SK-N-SH treated with all-trans-retinoic acid at 6 μM for 48 hours (cell line): ENCODE results near the gene AGAP1.

ENCODE experiments used
- ARNTL ChIP-seq: fragments of 450-650 bp; formaldehyde crosslinking; IDR thresholded peaks from 2 replicates; pipeline ENCODE4 v1.5.0; 2020; ENCODE audit warnings: low read depth, mild to moderate bottlenecking, moderate library complexity, borderline replicate concordance
- CREB5 ChIP-seq: fragments of 250-450 bp; sonication (Bioruptor Pico); IDR thresholded peaks from 2 replicates; pipeline ENCODE4 v1.5.1; 2020; ENCODE audit warnings: low read depth, mild to moderate bottlenecking, moderate library complexity
- CSDC2 ChIP-seq: fragments of 250-450 bp; sonication (Bioruptor Pico); IDR thresholded peaks from 2 replicates; pipeline ENCODE4 v1.5.0; 2020; ENCODE audit warnings: mild to moderate bottlenecking, moderate library complexity
- ESRRG ChIP-seq: fragments of 250-450 bp; sonication (Bioruptor Pico); IDR thresholded peaks from 2 replicates; pipeline ENCODE4 v1.6.1; 2021; ENCODE audit warnings: mild to moderate bottlenecking
- GLIS3 ChIP-seq: fragments of 250-450 bp; sonication (Bioruptor Pico); IDR thresholded peaks from 2 replicates; pipeline ENCODE4 v1.5.0; 2020; ENCODE audit warnings: mild to moderate bottlenecking, moderate library complexity
- PATZ1 ChIP-seq: fragments of 250-450 bp; sonication (Bioruptor Pico); IDR thresholded peaks from 2 replicates; pipeline ENCODE4 v1.8.0; 2020; ENCODE audit warnings: mild to moderate bottlenecking, moderate library complexity, borderline replicate concordance
- SNAI2 ChIP-seq: fragments of 250-450 bp; sonication (Bioruptor Pico); IDR thresholded peaks from 2 replicates; pipeline ENCODE4 v1.5.0; 2020; ENCODE audit warnings: mild to moderate bottlenecking, moderate library complexity
- TCF4 ChIP-seq: fragments of 250-450 bp; sonication (Bioruptor Pico); IDR thresholded peaks from 2 replicates; pipeline ENCODE4 v1.8.0; 2021; ENCODE audit warnings: mild to moderate bottlenecking, moderate library complexity, borderline replicate concordance
- ZC3H10 ChIP-seq: fragments of 250-450 bp; sonication (Bioruptor Pico); IDR thresholded peaks from 2 replicates; pipeline ENCODE4 v1.5.1; 2021; ENCODE audit warnings: mild to moderate bottlenecking, moderate library complexity
- ZFP30 ChIP-seq: fragments of 450-650 bp; formaldehyde crosslinking; IDR thresholded peaks from 2 replicates; pipeline ENCODE4 v1.5.0; 2022; ENCODE audit warnings: mild to moderate bottlenecking, moderate library complexity
- ZNF565 ChIP-seq: fragments of 450-650 bp; formaldehyde crosslinking; conservative IDR thresholded peaks from 2 replicates; pipeline ENCODE4 v1.5.0; 2020; ENCODE audit warnings: low read depth, mild to moderate bottlenecking, moderate library complexity

- TF ChIP-seq ESRRG (CRISPR knock-in tag): no peak
- no peak for TF ChIP-seq GLIS3
- TF ChIP-seq ZNF565 (CRISPR knock-in tag): no peak
- TF ChIP-seq SNAI2 (CRISPR knock-in tag): no peak
- TF ChIP-seq PATZ1: no peak
- no peak for TF ChIP-seq ARNTL
- TF ChIP-seq CSDC2 (CRISPR knock-in tag): no peak
- TF ChIP-seq CREB5 (CRISPR knock-in tag): no peak
- TF ChIP-seq ZC3H10 (CRISPR knock-in tag): no peak
- TF ChIP-seq ZFP30 (CRISPR knock-in tag): no peak
- no peak for TF ChIP-seq TCF4
Measured at GRCh38 chr2:235514627-235515363, 21.0 kb downstream of the AGAP1 start.
